Hematopoietic multipotent progenitor cell (in vitro differentiated cells): ENCODE results near the gene UBXN2A. TPM values are rescaled to one million over a fixed set of nuclear protein-coding genes. Genes with fewer than 3 reads are reported as not detected.
A peak's percentile ranks its signal among the peaks of the same experiment; 100 is the strongest.
"Not testable (repeated sequence)": the region's sequence is repeated elsewhere in the genome, so short reads cannot be mapped to it uniquely, and the experiment has no call there.

Experiments used
- DNase-seq, 3 donors: peaks; one replicate each; pipeline ENCODE4 v3.0.0-alpha.2; 2011 to 2015; ENCODE audit warnings: low read depth in 2 of 3, low spot score in 2 of 3
- small RNA-seq: library from RNA; depleted of rRNA; stranded (forward); fragments of <200 nt; gene quantifications from one replicate; pipeline ENCODE3, GENCODE V24; 2012
- total RNA-seq: library from RNA; depleted of rRNA; stranded (reverse); fragments of >200 nt; gene quantifications from one replicate; pipeline ENCODE4 v1.2.3, GENCODE V29; 2012

The UBXN2A gene
- total RNA-seq, 1 donor, result 5.7 TPM

DNA sequence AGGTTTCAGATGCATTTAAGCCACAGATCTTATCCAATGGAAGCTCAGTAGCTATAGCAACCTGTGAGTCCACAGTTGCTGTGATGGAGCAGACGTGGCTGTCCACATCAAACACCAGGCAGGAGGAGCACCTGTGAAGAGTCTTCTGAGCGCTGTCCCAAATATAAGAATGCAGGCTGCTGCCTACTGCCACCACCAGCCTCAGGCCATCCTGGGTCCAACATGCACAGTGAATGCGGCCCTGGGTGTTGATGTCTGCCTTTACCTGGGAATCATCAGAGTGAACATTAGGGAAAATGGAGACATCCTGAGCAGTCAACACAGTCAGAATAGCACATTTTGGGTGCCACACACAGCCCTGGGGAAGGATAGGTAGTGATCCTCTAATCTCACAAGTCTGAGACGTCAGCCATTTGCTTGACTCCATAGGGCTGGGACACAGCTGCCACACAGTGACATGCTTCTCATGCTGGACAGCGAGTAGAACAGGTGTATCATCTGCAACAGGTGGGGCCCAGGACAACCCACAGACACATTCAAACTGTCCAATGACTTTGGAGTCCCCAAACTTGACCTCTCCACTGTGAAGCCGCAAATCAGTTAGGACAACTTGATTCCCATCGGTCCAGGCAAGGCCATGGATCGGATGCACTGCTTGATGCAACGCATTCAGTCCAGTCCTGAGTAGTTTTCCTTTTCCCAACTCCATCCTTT lies 98.7 kb downstream of the UBXN2A start:
- no peak for DNase-seq

DNA sequence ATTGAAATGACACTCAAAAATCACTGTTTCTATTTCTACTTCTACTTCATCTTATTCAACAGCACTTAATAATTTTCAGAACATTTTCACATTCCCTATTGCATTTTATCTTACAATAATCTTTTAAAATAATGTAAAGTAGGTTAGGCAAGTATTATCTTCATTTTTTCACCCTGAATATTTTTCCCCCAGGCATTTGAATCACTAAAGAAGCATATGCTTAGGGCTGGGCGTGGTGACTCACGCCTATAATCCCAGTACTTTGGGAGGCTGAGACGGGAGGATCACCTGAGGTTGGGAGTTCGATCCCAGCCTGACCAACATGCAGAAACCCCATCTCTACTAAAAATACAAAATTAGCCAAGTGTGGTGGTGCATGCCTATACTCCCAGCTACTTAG lies 100.2 kb downstream of the UBXN2A start:
- no peak for DNase-seq

- DNase-seq, result not testable (repeated sequence)
Measured at GRCh38 chr2:24043133-24043532, 102.9 kb downstream of the UBXN2A start.

DNA sequence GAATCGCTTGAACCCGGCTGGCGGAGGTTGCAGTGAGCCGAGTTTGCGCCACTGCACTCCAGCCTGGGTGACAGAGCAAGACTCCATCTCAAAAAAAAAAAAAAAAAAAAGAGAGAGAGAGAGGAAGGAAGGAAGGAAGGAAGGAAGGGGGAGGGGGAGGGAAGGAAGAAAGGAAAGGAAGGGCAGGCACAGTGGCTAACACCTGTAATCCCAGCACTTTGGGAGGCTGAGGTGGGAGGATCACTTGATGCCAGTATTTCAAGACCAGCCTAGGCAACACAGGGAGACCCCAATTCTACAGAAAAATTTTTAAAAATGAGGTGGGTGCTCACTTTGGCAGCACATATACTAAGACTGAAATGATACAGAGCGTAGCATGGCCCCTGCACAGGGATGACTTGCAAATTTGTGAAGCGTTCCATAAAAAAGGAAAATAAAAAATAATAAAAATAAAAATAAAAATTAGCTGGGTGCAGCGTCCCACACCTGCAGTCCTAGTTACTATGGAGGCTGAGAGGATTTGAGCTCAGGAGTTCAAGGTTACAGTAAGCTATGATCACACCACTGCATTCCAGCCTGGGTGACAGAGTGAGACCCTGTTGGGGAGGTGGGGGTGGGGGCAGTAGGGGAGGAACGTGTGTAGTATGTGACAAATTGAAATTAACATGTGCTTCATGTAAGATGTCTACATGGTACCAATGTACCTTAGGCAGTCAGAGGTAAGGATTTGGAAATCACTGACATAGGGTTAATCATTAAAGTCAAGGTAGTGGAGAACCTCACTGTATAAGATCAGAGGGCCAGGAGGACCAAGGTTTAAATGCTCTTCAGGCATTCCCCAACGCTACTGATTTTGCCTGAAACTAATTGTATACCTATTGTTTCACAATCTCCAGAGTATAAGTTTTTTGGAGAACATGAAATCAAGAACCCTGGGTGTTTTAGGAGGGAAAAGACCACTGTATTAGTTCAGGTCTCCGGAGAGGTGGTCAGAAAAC lies 105.5 kb downstream of the UBXN2A start:
- no peak for DNase-seq

GRCh38 chr2:24046599-24046929 lies 106.3 kb downstream of the UBXN2A start:
- no peak for DNase-seq

GRCh38 chr2:24046930-24047702 lies 106.9 kb downstream of the UBXN2A start, which contains the start of gene WDCP:
Gene WDCP (minus strand): TSS chr2:24047391. CDS start chr2:24039494, 7,897 bp downstream.
- peak; percentile 72 to 98 (median 97) for DNase-seq

GRCh38 chr2:24047703-24048033 lies 107.4 kb downstream of the UBXN2A start:
- DNase-seq, result no peak

DNA sequence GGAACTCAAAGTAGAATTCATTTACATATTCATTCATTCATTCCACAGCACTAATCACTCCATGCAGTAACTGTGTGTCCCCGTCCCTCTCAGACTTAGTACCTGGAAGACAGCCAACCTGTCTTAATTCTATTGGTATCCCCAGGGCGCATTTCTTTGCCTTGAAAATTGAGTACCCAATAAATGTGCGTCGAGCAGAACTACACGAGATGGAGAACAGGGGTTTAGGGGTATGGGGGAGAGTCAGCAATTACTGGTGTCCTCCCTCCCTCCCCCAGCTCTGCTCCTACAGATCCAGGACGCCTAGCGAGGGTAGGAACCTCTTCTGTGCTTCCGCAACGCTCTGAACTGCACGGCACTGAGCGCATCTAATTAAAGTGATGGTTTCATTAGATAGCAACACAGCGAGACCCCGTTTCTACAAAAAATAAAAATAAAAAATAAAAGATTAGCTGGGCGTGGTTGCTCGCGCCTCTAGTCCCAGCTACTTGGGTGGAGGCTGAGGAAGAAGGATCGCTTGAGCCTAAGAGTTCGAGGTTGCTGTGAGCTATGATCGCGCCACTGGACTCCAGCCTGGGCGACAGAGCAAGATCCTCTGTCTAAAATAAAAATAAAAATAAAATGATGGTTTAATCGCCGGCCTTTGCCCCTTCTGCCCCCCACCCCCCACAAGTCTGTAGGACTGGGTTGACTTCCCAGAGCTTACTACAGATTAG lies 108.7 kb downstream of the UBXN2A start:
- peak in 1 of 3 donors; percentile 6 for DNase-seq

DNA sequence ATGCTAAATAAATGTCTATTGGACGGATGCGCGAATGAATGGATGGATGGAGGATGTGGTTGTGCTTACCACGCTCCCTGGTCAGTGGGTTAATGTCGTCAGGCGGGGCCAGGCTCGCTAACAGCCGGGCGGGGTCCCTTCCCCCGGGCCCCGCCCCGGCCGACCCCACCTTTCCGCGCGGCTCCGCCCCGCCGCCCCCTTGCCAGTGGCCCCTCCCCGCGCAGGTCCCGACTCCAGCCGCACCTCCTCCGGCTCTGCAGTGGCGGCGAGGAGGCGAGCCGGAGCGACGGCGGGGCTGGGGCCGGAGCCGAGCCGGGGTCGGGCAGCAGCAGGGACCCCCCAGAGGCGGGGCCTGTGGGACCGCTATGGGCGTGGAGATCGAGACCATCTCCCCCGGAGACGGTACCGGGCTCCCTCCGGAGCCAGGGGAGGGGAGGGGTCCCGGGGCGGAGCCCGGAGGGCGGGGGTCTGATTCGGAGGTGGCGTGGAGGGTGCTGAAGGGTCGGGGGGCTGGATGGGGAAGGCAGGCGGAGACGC lies 109.3 kb downstream of the UBXN2A start, which contains the start of gene FKBP1B:
Gene FKBP1B (plus strand): TSS at position 257 of the 537 bp plus-strand sequence. CDS start 109 bp downstream, at position 366.
- DNase-seq, result peak in 2 of 3 donors; percentile 43 to 50

DNA sequence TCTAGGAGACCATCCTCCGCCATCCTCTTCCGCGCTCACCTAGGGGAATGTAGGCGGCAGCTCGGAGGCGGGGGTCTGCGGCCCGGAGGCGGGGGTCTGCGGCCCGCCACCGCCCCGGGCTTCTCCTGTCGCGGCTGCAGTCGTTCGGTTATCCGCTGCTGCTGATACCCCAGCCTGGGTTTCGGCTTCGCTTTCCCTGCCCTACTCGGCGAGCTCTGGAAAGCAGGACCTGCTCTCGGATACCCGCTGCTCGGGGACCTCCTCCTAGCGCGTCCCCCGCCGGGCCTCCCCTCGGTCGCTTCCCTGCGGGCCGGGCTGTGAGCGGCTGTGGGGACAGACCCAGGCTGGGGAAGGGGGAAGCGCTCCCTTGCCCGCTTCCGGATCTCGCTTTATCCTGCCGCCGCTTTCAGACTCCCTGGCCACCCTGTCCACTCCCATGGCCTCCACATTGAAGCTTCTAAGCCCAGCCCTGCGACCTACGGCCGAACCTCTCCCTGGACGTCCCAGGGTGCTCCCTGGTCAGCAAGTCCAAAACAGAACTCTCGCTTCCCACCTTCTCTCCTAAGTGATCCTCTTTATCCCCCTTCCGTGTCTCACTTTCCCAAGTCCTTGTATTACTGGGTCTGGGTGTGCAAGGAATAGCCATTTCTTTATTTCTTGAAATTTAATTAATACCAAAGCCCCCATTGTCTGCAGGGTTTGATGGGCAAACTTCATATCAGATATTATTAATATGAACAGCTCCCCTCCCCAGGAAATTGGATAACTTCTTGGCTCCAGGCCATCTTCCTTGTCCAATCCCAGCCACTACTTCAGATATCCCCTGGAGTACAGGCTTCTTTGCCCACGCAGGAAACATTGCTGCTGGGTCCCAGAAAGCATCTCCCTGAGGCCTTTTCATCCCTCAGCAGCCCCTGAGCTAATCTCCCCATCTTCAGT lies 110.0 kb downstream of the UBXN2A start:
- peak in 1 of 3 donors; percentile 7 for DNase-seq

DNA sequence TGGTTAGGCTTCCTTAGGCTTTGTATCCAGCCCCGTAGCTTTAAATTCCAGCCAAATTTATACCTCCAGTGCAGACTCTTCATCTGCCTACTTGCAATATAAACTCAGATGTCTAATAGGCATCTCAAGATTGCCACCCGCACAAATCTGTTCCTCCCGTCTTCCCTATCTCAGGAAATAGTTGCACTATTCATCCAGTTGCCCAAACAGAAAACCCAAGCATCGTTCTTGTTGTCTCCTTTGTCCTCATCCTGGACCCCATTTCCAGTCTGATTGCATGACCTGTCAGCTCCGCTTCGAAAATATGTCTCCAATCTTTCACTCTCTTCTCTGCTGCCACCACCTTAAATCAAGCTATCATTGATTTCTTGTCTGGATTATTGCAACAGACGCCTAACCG lies 111.6 kb downstream of the UBXN2A start:
- no peak for DNase-seq

GRCh38 chr2:24052951-24053350 lies 112.7 kb downstream of the UBXN2A start:
- no peak for DNase-seq

Small RNA genes lying within 50 kb of the gene (small RNA-seq; reads per million reads assigned to genes)
- gene RN7SL610P, result not detected
- gene RNU6-370P, result not detected

Other genes starting within 250 kb of the UBXN2A start
- gene ATAD2B, start 13.3 kb upstream of the UBXN2A start, total RNA-seq, result 11.8 TPM
- 4.8 TPM for gene MFSD2B, start 69.6 kb downstream of the UBXN2A start, total RNA-seq
- 7.8 TPM for gene WDCP, start 106.9 kb downstream of the UBXN2A start, total RNA-seq
- 3.5 TPM for gene FKBP1B, start 109.3 kb downstream of the UBXN2A start, total RNA-seq
- 52.8 TPM for gene SF3B6, start 135.9 kb downstream of the UBXN2A start, total RNA-seq
- gene TP53I3, start 144.4 kb downstream of the UBXN2A start, total RNA-seq, result 29.6 TPM
- gene PFN4, start 182.9 kb downstream of the UBXN2A start, total RNA-seq, result 0.81 TPM
- gene FAM228B, start 183.0 kb downstream of the UBXN2A start, total RNA-seq, result 8.1 TPM
- gene FAM228A, start 234.6 kb downstream of the UBXN2A start, total RNA-seq, result 0.27 TPM